Vagina (tissue), 2 donors: ENCODE data around the gene SRSF12. TPM values are rescaled to one million over a fixed set of nuclear protein-coding genes. Genes with fewer than 3 reads are reported as not detected.
A peak's percentile ranks its signal among the peaks of the same experiment; 100 is the strongest.

Experiments used
- DNase-seq, 2 donors: peaks; one replicate each; pipeline ENCODE4 v3.0.0-alpha.2; 2017; ENCODE audit errors: extremely low spot score in 2 of 2
- H3K27ac ChIP-seq: fragments of 200-600 bp; sonication (generic); one replicate; pipeline ENCODE4 v1.5.1; 2019
- H3K27me3 ChIP-seq: fragments of 200-600 bp; sonication (generic); one replicate; pipeline ENCODE4 v1.5.1; 2019
- H3K36me3 ChIP-seq, 2 donors: fragments of 200-600 bp; sonication (generic); one replicate each; pipeline ENCODE4 v1.5.1; 2017 to 2019
- H3K4me1 ChIP-seq: fragments of 200-600 bp; sonication (generic); one replicate; pipeline ENCODE4 v1.5.1; 2019
- H3K4me3 ChIP-seq, 2 donors: fragments of 200-600 bp; sonication (generic); 1 replicate in 1 of 2; 2 replicates in 1 of 2; pipeline ENCODE4 v1.5.1; 2016 to 2019
- H3K9me3 ChIP-seq: fragments of 200-600 bp; sonication (generic); one replicate; pipeline ENCODE4 v1.5.1; 2019
- CTCF ChIP-seq, 3 experiments: fragments of 450-650 bp in 2 of 3; fragments of 200-600 bp in 1 of 3; sonication (generic) in 1 of 3; IDR thresholded peaks; one replicate each; pipeline ENCODE4 v1.5.1; 2017 to 2019; ENCODE audit warnings: antibody characterized with exemption in 3 of 3, mild to moderate bottlenecking in 2 of 3, moderate library complexity in 2 of 3
- POLR2A ChIP-seq, 2 donors: fragments of 450-650 bp; IDR thresholded peaks; one replicate each; pipeline ENCODE4 v1.6.1; 2017; ENCODE audit warnings: antibody characterized with exemption in 2 of 2, mild to moderate bottlenecking in 2 of 2, moderate library complexity in 2 of 2
- POLR2AphosphoS5 ChIP-seq, 2 donors: sonication (generic); formaldehyde crosslinking; IDR thresholded peaks; one replicate each; pipeline ENCODE4 v1.9.0; 2017; ENCODE audit warnings: antibody characterized with exemption in 2 of 2, mild to moderate bottlenecking in 2 of 2, low read depth in 1 of 2; ENCODE audit not compliant: insufficient read depth in 1 of 2
- intact Hi-C: fragments of 100-400 bp; cut with DNase I; formaldehyde crosslinking; loops from one replicate; pipeline ENCODE4 v1.15.1; 2023
- total RNA-seq: library from RNA; depleted of rRNA; stranded (reverse); fragments of >200 nt; gene quantifications from one replicate; pipeline ENCODE4 v1.2.3, GENCODE V29; 2016

SRSF12 gene
- total RNA-seq, 1 donor from 2014 or later = 0.25 TPM

GRCh38 chr6:89122625-89123024 is 4.8 kb upstream of the SRSF12 start:
- Histone ChIP-seq H3K27me3 (no peaks in the 10 kb centered on the region), H3K36me3 (no peaks in the 10 kb centered on the region), H3K4me3 (no peak overlapping the region), H3K9me3 (no peaks in the 10 kb centered on the region), H3K4me1 (peaks cover 10% of the 10 kb centered on the region), H3K27ac (no peak overlapping the region)
- TF ChIP-seq CTCF (IDR thresholded peaks at IDR 0.05) (no peak), POLR2A (IDR thresholded peaks at IDR 0.05) (no peak), POLR2AphosphoS5 (IDR thresholded peaks at IDR 0.05; ENCODE audit: insufficient read depth in 1 of 2, low read depth in 1 of 2) (no peak)
- DNase-seq = no peak
- intact Hi-C loops = no loop called here

GRCh38 chr6:89121934-89122333 is 4.1 kb upstream of the SRSF12 start:
- TF ChIP-seq POLR2A (IDR thresholded peaks at IDR 0.05) = no peak
- no peak for TF ChIP-seq CTCF (IDR thresholded peaks at IDR 0.05)
- no peak for TF ChIP-seq POLR2AphosphoS5 (IDR thresholded peaks at IDR 0.05; ENCODE audit: insufficient read depth in 1 of 2, low read depth in 1 of 2)
- no peaks in the 10 kb centered on the region for H3K9me3 ChIP-seq
- no peaks in the 10 kb centered on the region for H3K27me3 ChIP-seq
- intact Hi-C loops = no loop called here
- DNase-seq = no peak
- no peaks in the 10 kb centered on the region for H3K36me3 ChIP-seq
- H3K4me1 ChIP-seq = peaks cover 15% of the 10 kb centered on the region
- no peak overlapping the region for H3K4me3 ChIP-seq
- H3K27ac ChIP-seq = no peak overlapping the region

- Histone ChIP-seq H3K4me3 (no peak overlapping the region), H3K9me3 (no peaks in the 10 kb centered on the region), H3K36me3 (no peaks in the 10 kb centered on the region), H3K4me1 (peaks cover 18% of the 10 kb centered on the region), H3K27me3 (no peaks in the 10 kb centered on the region), H3K27ac (no peak overlapping the region)
- DNase-seq = no peak
- intact Hi-C loops = no loop called here
- no peak for TF ChIP-seq CTCF (IDR thresholded peaks at IDR 0.05)
- TF ChIP-seq POLR2A (IDR thresholded peaks at IDR 0.05) = no peak
- no peak for TF ChIP-seq POLR2AphosphoS5 (IDR thresholded peaks at IDR 0.05; ENCODE audit: insufficient read depth in 1 of 2, low read depth in 1 of 2)
These were observed 2.5 kb upstream of the SRSF12 start for GRCh38 chr6:89120371-89120770.

- Histone ChIP-seq H3K9me3 (no peaks in the 10 kb centered on the region), H3K27ac (no peak overlapping the region), H3K4me3 (no peak overlapping the region), H3K4me1 (peaks cover 18% of the 10 kb centered on the region), H3K27me3 (no peaks in the 10 kb centered on the region), H3K36me3 (no peaks in the 10 kb centered on the region)
- TF ChIP-seq CTCF (IDR thresholded peaks at IDR 0.05) (no peak), POLR2A (IDR thresholded peaks at IDR 0.05) (no peak), POLR2AphosphoS5 (IDR thresholded peaks at IDR 0.05; ENCODE audit: insufficient read depth in 1 of 2, low read depth in 1 of 2) (no peak)
- intact Hi-C loops = loop anchor here (10.0 kb wide), 1 partner anchor 134 kb away; no protein-coding TSS in a partner anchor
- no peak for DNase-seq
These were observed 1.1 kb upstream of the SRSF12 start for GRCh38 chr6:89118931-89119330.

- no peak for DNase-seq
- no peaks in the 10 kb centered on the region for H3K36me3 ChIP-seq
- peaks cover 18% of the 10 kb centered on the region for H3K4me1 ChIP-seq
- intact Hi-C loops = loop anchor here (10.0 kb wide), 1 partner anchor 132 kb away; no protein-coding TSS in a partner anchor
- TF ChIP-seq POLR2A (IDR thresholded peaks at IDR 0.05) = no peak
- TF ChIP-seq POLR2AphosphoS5 (IDR thresholded peaks at IDR 0.05; ENCODE audit: insufficient read depth in 1 of 2, low read depth in 1 of 2) = no peak
- TF ChIP-seq CTCF (IDR thresholded peaks at IDR 0.05) = no peak
- H3K9me3 ChIP-seq = no peaks in the 10 kb centered on the region
- H3K27ac ChIP-seq = no peak overlapping the region
- no peaks in the 10 kb centered on the region for H3K27me3 ChIP-seq
- H3K4me3 ChIP-seq = peak overlapping the region; percentile 66 to 69
These were observed 1.2 kb downstream of the SRSF12 start for GRCh38 chr6:89116702-89117101.
